ENCODE measurements around the gene ARSB.
"Not testable (repeated sequence)": the region's sequence is repeated elsewhere in the genome, so short reads cannot be mapped to it uniquely, and the experiment has no call there.

Gene ARSB

GRCh38 chr5:78858364-78858763 is 126.7 kb downstream of the ARSB start:
- TF ChIP-seq CTCF (IDR thresholded peaks at IDR 0.05; ENCODE audit: low read depth, low read length): no peak
- H3K4me3 ChIP-seq (ENCODE audit: low read depth, low read length): no peak overlapping the region

- H3K4me3 ChIP-seq (ENCODE audit: low read depth, low read length): no peak overlapping the region
- no peak for TF ChIP-seq CTCF (IDR thresholded peaks at IDR 0.05; ENCODE audit: low read depth, low read length)
Measured at GRCh38 chr5:78855026-78855425, 130.1 kb downstream of the ARSB start.

GRCh38 chr5:78851891-78852290 is 133.2 kb downstream of the ARSB start:
- not testable (repeated sequence) for H3K4me3 ChIP-seq (ENCODE audit: low read depth, low read length)

- TF ChIP-seq CTCF (IDR thresholded peaks at IDR 0.05; ENCODE audit: low read depth, low read length): no peak
- H3K4me3 ChIP-seq (ENCODE audit: low read depth, low read length): no peak overlapping the region
Measured at GRCh38 chr5:78845470-78845869, 139.6 kb downstream of the ARSB start.

- no peak overlapping the region for H3K4me3 ChIP-seq (ENCODE audit: low read depth, low read length)
- TF ChIP-seq CTCF (IDR thresholded peaks at IDR 0.05; ENCODE audit: low read depth, low read length): no peak
Measured at GRCh38 chr5:78843436-78843835, 141.7 kb downstream of the ARSB start.

GRCh38 chr5:78841767-78842166 is 143.3 kb downstream of the ARSB start:
- H3K4me3 ChIP-seq (ENCODE audit: low read depth, low read length): no peak overlapping the region
- no peak for TF ChIP-seq CTCF (IDR thresholded peaks at IDR 0.05; ENCODE audit: low read depth, low read length)

- H3K4me3 ChIP-seq (ENCODE audit: low read depth, low read length): no peak overlapping the region
- no peak for TF ChIP-seq CTCF (IDR thresholded peaks at IDR 0.05; ENCODE audit: low read depth, low read length)
Measured at GRCh38 chr5:78838753-78839152, 146.4 kb downstream of the ARSB start.

GRCh38 chr5:78837836-78838235 is 147.3 kb downstream of the ARSB start:
- H3K4me3 ChIP-seq (ENCODE audit: low read depth, low read length): no peak overlapping the region
- no peak for TF ChIP-seq CTCF (IDR thresholded peaks at IDR 0.05; ENCODE audit: low read depth, low read length)

All from WI38 (cell line).